Erythroblast (primary cell): Measurements from ENCODE around the gene ACTG1.
A peak's percentile ranks its signal among the peaks of the same experiment; 100 is the strongest.

Source experiments
- DNase-seq, 2 experiments: peaks; one replicate each; lab custom pipeline; 2025; lab: John Stamatoyannopoulos, UW
- GATA1 ChIP-seq: IDR thresholded peaks from 2 replicates; pipeline ENCODE4 v1.6.1; 2011; ENCODE audit warnings: low read depth, mild to moderate bottlenecking, control low read depth, low read length, moderate library complexity
- POLR2A ChIP-seq: IDR thresholded peaks from 2 replicates; pipeline ENCODE4 v1.6.1; 2011; ENCODE audit warnings: mild to moderate bottlenecking, low read length

ACTG1 gene

DNA sequence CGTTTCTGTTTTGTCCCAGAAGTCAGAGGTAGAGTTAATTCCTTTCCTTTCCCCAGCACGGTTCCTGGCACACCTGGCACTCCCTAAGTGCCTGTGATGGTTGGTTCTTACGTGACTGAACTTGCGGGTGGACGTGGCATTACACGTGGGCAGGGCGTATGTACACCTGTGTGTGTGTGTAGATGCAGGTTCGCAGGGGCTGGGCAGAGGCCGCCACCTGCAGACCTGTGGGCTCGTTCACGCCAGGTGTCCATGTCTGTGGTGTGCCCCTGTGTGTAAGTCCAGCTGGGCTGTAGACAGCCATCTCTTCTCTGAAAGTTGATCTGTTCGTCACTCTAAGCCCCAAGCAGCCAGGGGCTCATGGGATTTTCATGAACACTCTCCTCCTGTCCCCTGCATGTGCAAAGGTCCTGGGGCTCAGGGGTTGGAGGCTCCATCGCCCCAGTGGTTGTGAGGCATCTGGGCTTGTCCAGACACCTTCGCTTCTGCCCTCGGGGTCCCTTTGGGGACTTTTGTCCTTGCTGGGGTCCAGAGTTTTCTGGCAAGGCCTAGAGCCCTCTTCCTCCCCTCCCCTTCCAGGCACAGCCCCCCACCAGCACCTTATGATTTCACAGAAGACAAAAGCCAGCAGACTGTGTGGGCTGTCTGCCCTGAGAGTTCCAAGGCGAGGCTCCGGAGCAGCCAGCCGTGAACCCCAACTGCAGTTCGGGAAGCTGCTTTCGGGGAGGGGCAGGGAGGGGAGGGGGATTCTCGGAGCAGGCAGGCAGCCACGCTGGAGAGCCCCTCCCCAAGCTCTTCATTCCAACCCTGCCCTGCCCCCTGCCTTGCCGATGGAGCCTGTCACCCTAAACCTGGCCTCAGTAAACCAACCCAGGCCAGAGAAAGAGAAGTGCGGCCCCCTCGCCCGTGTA lies 10.1 kb upstream of the ACTG1 start:
- no peak for TF ChIP-seq POLR2A
- no peak for TF ChIP-seq GATA1
- DNase-seq, result peak; percentile 19 to 33

DNA sequence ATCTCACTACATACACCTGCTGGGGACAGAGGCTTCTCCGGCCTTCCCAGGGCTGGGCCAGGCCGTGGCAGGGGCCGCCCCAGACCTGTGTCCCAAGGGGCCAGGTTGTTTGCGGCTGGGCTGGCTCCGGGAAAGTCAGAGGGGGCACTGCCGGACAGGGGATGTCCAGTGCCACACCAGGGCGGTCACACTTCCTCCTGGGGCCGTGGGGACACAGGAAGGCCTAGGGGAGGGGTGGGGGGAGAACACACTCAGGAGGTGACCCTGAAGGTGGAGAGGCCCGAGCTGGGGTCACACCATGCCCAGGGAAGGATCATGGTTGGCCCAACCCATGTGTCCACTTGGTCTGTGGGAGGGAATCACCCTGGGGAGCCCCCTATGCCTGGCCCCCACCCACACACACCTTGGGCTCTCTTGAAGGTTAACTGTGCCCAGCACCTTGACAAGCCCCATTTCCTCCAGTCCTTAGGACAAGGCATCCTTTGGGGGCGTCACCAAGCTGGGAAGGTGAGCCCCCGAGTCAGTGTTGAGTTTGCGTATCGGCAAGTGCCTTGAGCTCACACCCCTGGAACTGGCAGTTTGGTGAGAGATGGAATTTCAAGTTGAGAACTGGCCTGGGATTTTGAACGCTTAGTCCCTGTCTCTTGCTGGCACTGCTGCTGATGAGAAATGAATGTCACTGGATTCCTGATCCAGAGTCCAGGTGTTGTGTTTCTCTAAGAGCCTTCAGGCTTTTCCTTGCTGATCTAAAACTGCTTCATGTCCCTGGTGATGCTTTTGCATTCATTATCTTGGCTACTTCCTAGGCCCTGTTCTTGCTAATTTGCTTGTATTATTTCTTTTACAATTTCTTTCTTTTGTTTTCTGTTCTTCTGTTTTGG lies 7.7 kb upstream of the ACTG1 start:
- no peak for DNase-seq
- no peak for TF ChIP-seq POLR2A
- TF ChIP-seq GATA1, result no peak

DNA sequence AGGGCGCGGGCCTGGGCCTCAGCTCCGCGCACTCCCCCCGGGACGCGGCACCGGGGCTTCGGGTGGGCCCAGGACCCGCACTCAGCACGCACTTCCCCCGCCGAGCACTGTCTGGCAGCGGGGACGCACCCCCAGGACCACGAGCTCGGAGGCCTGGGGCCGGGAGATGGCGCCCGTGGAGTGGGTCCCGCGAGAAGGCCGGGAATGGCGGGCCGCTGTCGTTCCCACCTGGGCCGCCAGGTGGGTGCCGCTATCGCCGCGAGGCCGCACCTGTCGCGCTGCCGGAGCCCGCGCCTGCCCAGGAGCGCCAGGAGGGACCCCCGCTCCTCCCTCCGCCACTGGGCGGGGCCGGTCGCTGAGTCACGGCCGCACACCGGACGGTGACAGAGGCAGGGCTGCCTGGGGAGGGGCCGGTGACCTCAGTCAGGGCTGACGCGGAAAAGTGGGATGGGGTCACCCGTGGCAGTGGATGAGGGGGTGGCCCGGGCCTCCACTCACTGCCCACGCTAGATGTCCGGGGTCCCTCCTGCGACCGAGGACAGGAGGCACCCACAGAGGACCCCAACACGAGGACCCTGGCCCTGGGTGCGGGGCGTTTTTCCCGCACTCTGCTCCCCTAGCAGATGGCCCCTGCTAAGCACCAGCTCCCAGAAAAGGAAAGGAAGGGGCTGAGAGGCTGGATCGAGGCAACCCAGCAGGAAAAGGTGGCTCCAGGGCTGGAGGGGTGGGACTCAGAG lies 6.9 kb upstream of the ACTG1 start:
- DNase-seq, result peak in 1 of 2 experiments; percentile 35
- TF ChIP-seq GATA1 (no peak), POLR2A (no peak)

DNA sequence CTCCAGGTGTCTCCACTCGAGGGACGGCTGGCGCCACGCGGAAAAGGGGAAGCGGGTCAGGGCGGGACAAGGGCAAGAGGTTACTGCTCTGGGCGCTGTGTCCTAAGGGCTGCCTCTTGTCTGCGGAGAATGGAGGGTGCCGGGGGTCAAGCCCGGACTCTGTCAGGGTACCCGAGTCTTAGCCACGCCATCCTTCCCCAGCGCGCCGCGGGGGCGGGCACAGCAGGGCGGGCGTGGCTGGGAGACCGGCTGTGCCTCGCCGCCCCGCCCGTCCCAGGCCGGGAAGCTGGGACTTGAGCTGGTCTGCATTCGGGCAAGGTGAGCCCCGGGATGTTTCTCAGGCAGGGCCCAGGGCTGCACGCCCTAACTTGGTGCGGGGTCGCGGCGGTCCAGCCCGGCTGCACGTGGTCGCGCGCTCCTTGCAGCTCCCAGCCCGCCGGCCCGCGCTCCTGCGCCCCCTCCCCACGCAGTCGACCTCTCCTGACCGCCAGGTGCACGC lies 6.2 kb upstream of the ACTG1 start:
- TF ChIP-seq GATA1, result no peak
- TF ChIP-seq POLR2A, result no peak
- no peak for DNase-seq

DNA sequence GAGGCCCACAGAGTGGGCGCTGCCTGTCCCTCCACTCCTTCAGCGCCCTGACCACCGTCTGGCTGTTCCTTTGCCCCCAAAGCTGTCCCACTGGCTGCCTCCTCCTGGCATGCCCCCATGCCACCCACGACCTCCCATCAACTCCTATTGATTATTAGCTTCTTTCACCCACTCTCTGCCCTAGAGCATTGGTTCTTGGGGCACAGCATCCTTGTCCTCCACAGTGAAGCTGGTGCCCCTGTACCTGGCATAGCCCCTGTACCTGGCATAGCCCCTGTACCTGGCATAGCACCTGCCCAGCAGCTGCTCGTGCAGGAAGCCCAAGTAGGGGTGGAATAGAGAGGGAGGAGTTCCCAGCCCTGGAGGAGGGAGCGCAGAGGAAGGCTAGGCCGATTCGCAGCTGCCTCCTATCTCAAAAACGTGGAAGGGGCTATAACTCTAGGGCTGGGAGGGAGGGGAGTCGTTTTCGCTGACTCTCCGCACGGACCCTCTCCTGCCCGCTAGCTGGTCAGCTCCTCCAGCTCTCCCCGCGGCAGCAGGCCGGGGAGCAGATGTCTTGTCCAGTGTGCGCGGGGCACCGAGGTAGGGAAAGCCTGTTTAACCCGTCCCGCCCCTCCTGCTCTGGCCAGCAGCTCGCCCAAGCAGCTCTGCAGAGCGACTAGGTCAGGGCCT lies 5.7 kb upstream of the ACTG1 start:
- no peak for TF ChIP-seq POLR2A
- no peak for TF ChIP-seq GATA1
- DNase-seq, result no peak

DNA sequence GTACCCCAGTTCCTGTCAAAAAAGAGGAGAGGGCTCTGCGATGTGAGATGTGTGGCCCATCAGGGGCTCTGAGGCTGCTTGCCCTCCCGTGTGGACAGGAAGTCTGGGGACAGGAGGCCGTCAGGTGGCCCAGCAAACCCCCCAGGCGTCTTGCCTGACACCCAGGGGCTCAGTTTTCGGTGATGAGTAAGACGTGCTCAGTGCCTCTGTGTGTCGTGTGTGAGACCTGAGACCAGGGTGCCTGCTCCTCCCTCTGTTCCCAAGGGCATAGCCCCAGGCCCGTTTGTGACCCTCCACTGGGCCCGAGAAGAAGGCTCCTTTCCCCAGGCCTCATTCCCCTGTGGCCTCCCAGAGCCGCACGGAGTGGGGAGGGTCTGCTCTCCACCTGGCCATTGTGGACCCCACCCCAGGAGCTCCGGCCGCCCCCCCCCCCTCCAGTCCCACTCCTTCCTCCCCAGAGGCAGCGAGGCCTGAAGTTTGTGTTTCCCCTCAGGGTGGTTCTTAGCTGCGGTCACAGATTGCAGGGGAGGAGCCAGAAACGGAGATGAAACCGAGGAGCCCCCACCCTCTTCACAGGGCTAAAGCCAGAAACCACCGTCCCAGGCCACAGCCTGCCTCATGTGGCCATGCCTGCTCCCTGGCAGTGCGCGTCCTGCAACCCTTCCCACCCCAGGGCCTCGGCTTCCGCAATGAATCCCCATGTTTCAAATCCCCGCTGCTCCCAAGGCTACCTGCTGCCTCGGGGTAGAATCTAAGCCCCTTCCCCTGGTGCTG lies 4.9 kb upstream of the ACTG1 start:
- TF ChIP-seq POLR2A, result no peak
- DNase-seq, result no peak

DNA sequence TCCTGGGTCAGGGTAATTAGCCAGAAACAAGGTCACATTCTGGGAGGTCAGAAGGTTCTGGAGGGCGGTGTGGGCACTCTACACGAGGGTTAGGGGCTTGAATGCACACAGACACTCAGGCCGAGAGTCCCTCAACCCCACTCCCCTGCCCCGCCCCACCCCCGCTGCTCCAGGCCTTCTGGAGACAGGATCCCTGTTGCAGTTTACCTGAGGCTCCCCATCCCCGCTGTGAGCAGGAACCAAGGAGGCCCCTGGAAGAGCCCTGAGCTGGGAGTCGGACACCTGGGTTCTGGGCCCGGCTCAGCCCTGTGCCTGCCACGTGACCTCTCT lies 4.4 kb upstream of the ACTG1 start:
- DNase-seq, result no peak
- TF ChIP-seq GATA1 (no peak), POLR2A (no peak)

DNA sequence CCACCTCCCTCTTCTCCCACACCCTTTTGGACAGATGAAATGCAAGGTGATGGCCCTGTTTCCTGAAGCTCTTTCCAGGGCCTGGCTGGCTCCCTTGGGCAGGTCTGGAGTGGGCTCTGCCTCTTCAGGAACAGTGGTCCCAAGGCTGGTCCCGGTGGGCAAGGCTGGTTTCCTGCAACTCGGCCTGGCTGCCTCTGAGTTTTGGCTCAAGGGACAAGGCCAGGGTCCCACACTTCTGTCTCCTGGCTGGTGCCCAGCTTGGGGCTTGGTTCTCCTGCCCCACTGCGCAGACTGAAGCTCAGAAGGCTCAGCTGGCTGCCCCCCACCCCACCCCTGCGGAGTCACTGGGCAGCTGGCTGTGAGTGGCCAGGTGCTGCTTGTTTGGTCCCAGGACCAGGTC lies 3.8 kb upstream of the ACTG1 start:
- DNase-seq, result no peak
- TF ChIP-seq POLR2A (no peak), GATA1 (no peak)

DNA sequence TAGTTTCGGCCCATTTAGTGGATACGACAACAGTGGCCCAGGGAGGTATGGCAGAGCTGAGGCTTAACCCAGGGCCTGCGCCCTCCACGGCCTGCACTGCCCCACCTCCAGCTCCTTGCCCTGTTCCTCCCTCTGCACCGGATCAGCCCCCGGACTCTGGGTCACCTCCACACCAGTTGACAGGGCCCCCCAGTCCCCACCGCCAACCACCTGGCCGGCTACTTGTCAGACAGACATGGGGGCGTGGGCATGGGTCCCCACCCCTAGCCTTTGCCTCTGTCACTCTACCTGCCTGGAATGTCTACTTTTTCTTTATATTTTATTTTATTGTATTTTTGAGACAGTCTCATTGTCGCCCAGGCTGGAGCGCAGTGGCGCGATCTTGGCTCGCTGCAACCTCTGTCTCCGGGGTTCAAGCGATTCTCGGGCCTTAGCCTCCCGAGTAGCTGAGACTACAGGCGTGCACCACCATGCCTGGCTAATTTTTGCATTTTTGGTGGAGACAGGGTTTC lies 3.0 kb upstream of the ACTG1 start:
- DNase-seq, result no peak
- TF ChIP-seq POLR2A, result no peak
- TF ChIP-seq GATA1, result no peak

DNA sequence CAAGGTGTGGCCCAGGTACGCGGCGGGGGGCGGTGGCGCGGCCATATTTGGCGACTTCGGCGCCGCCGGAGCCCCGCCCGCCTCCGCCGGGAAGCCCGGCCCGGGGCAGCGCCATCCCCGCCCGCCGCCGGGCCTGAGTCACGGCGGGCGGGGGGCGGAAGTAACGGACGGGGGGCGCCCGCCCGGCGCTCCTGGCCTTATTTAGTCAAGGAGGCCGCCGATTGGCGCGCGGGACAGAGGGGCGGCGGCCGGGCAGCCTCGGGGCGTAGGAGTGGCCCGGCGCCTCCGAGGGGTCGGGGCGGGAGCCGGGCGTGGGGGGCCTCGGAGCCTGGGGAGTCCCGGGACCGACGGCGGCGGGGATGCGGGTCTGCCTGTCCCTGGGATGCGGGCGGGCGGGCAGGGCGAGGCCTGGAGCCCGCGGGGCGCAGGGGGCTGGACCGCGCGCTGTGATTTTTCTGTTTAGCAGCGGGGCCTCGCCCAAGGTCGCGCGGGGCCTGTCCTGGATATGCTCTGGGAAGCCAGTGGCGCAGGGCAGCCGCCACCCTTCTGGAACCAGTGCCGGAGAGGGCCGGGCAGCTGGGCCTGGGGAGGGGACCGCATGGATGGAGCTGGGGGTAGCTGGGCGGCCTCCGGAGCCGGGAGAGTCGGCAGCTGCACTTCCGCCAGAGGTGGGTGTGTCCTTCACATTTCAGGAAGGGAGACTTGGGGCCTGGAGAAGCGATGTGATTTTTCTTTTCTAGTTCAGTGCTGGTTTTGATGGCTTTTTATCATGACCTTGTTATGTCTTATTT lies 2.3 kb upstream of the ACTG1 start:
- TF ChIP-seq GATA1, result no peak
- no peak for TF ChIP-seq POLR2A
- DNase-seq, result peak in 1 of 2 experiments; percentile 27

DNA sequence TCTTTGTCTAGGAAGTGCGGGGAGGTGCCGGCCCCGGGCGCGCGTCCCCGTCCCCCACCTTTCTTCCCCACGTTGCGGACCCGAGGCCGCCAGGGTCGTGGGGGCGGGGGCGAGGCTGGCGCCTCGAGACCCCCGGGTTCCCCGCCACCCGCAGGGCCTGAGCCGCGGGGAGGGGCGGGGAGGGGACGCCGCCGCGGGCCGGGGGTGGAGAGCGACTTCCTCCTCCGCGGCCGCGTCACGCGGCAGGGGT lies 1.8 kb upstream of the ACTG1 start:
- TF ChIP-seq GATA1 (no peak), POLR2A (no peak)
- DNase-seq, result no peak
